Measurements from ENCODE around the gene MT1F.

GRCh38 chr16:56634715-56635440 is 22.9 kb upstream of the MT1F start:
- TF ChIP-seq, protein P1, sequence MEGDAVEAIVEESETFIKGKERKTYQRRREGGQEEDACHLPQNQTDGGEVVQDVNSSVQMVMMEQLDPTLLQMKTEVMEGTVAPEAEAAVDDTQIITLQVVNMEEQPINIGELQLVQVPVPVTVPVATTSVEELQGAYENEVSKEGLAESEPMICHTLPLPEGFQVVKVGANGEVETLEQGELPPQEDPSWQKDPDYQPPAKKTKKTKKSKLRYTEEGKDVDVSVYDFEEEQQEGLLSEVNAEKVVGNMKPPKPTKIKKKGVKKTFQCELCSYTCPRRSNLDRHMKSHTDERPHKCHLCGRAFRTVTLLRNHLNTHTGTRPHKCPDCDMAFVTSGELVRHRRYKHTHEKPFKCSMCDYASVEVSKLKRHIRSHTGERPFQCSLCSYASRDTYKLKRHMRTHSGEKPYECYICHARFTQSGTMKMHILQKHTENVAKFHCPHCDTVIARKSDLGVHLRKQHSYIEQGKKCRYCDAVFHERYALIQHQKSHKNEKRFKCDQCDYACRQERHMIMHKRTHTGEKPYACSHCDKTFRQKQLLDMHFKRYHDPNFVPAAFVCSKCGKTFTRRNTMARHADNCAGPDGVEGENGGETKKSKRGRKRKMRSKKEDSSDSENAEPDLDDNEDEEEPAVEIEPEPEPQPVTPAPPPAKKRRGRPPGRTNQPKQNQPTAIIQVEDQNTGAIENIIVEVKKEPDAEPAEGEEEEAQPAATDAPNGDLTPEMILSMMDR (IDR thresholded peaks at IDR 0.05; ENCODE audit: borderline replicate concordance, extremely low read depth, low read length, poor library complexity, severe bottlenecking), result no peak
- TF ChIP-seq EZH2 (IDR thresholded peaks at IDR 0.05; ENCODE audit: borderline replicate concordance, low read depth, low read length, severe bottlenecking), result no peak
